Caco-2 (cell line): ENCODE results near the gene HSD17B12. TPM values are rescaled to one million over a fixed set of nuclear protein-coding genes. Genes with fewer than 3 reads are reported as not detected.
"Not testable (repeated sequence)": the region's sequence is repeated elsewhere in the genome, so short reads cannot be mapped to it uniquely, and the experiment has no call there.

ENCODE experiments used
- BruUV-seq: library from RNA; stranded (reverse); fragments of 400-500 nt; replicated peaks from 2 replicates; lab custom pipeline; 2021; lab: Mats Ljungman, UMichigan
- CTCF ChIA-PET: fragments of 300-600 bp; sonication (Branson Sonifier 250); formaldehyde crosslinking; loops from one replicate; lab custom pipeline; 2022; ENCODE audit warnings: antibody characterized with exemption; lab: Charles Lee
- POLR2A ChIA-PET: fragments of 300-600 bp; sonication (Branson Sonifier 250); formaldehyde crosslinking; loops from one replicate; lab custom pipeline; 2022; ENCODE audit warnings: antibody characterized with exemption; lab: Charles Lee
- DNase-seq, 2 experiments: peaks; one replicate each; pipeline versions ENCODE4 v3.0.0 to v3.0.0-alpha.2; 2020 to 2022
- H3K27me3 ChIP-seq: replicated peaks from 2 replicates; pipeline ENCODE4 v1.6.0; 2011; ENCODE audit warnings: low read length; ENCODE audit not compliant: control insufficient read depth, insufficient read depth
- H3K36me3 ChIP-seq: 2 replicates; pipeline ENCODE4 v1.5.1; 2011; ENCODE audit warnings: low read length; ENCODE audit not compliant: control insufficient read depth, insufficient read depth
- H3K4me1 ChIP-seq: fragments of 250-450 bp; sonication (Bioruptor Pico); 2 replicates; pipeline ENCODE4 v1.5.1; 2020; ENCODE audit warnings: mild to moderate bottlenecking
- H3K4me3 ChIP-seq: 2 replicates; pipeline ENCODE4 v1.5.1; 2011; ENCODE audit warnings: low read depth, mild to moderate bottlenecking, control low read depth, low read length
- H3K9me3 ChIP-seq: fragments of 250-450 bp; sonication (Bioruptor Pico); 2 replicates; pipeline ENCODE4 v1.5.1; 2020; ENCODE audit warnings: mild to moderate bottlenecking, moderate library complexity
- H3K27ac Mint-ChIP-seq: one replicate; pipeline ENCODE4 v1.8.0; 2022; ENCODE audit warnings: mixed read lengths; ENCODE audit not compliant: unreplicated experiment
- H3K27me3 Mint-ChIP-seq: one replicate; pipeline ENCODE4 v1.8.0; 2022; ENCODE audit warnings: mixed read lengths; ENCODE audit not compliant: insufficient read depth, unreplicated experiment
- H3K36me3 Mint-ChIP-seq: one replicate; pipeline ENCODE4 v1.8.0; 2022; ENCODE audit warnings: mild to moderate bottlenecking, mixed read lengths; ENCODE audit not compliant: insufficient read depth, unreplicated experiment
- H3K4me1 Mint-ChIP-seq: one replicate; pipeline ENCODE4 v1.8.0; 2022; ENCODE audit warnings: low read depth, mixed read lengths; ENCODE audit not compliant: unreplicated experiment
- H3K4me3 Mint-ChIP-seq: one replicate; pipeline ENCODE4 v1.8.0; 2022; ENCODE audit warnings: mild to moderate bottlenecking, moderate library complexity, mixed read lengths; ENCODE audit not compliant: unreplicated experiment
- H3K9me3 Mint-ChIP-seq: one replicate; pipeline ENCODE4 v1.8.0; 2022; ENCODE audit warnings: mixed read lengths; ENCODE audit not compliant: unreplicated experiment
- CTCF ChIP-seq, 2 experiments: fragments of 200-600 bp in 1 of 2; IDR thresholded peaks; 1 replicate in 1 of 2; 2 replicates in 1 of 2; pipeline versions ENCODE4 v1.5.1 to v1.8.0; 2011 to 2022; ENCODE audit warnings: antibody characterized with exemption in 1 of 2, control low read depth in 1 of 2, inconsistent platforms in 1 of 2, low read depth in 1 of 2, low read length in 1 of 2, mild to moderate bottlenecking in 1 of 2, moderate library complexity in 1 of 2; ENCODE audit not compliant: insufficient read depth in 1 of 2, severe bottlenecking in 1 of 2, unreplicated experiment in 1 of 2
- intact Hi-C: fragments of 100-400 bp; cut with micrococcal nuclease; formaldehyde crosslinking; loops from one replicate; pipeline ENCODE4 v1.10.0; 2022; ENCODE audit not compliant: unreplicated experiment
- total RNA-seq: library from RNA; stranded (reverse); gene quantifications from 2 replicates; pipeline ENCODE4 v1.2.3, GENCODE V29; 2022

HSD17B12 gene
- total RNA-seq, 1 experiment from 2014 or later, result 155 TPM

- intact Hi-C loops, result no loop called here
- POLR2A ChIA-PET, result no interaction called here
- no peaks in the 10 kb centered on the region for H3K9me3 ChIP-seq
- no peak for TF ChIP-seq CTCF (IDR thresholded peaks at IDR 0.05; ENCODE audit: insufficient read depth in 1 of 2, low read depth in 1 of 2, low read length in 1 of 2, severe bottlenecking in 1 of 2, unreplicated experiment in 1 of 2)
- Mint-ChIP-seq H3K36me3 (peaks cover 20% of the 10 kb centered on the region), H3K4me3 (no peak overlapping the region), H3K4me1 (peaks cover 4% of the 10 kb centered on the region), H3K9me3 (no peaks in the 10 kb centered on the region), H3K27me3 (no peaks in the 10 kb centered on the region), H3K27ac (no peak overlapping the region)
- H3K4me1 ChIP-seq, result no peaks in the 10 kb centered on the region; the same call in 1 of the 2 replicates
- no TSS peak for BruUV-seq
- H3K36me3 ChIP-seq, result no peaks in the 10 kb centered on the region
- CTCF ChIA-PET, result no interaction called here
- no peaks in the 10 kb centered on the region for H3K27me3 ChIP-seq
- DNase-seq, result no peak
- H3K4me3 ChIP-seq, result no peak overlapping the region
These were observed 3.6 kb upstream of the HSD17B12 start for GRCh38 chr11:43676933-43677332.

GRCh38 chr11:43681401-43681942 is 934 bp downstream of the HSD17B12 start:
- Histone ChIP-seq H3K4me1 (peaks cover 21% of the 10 kb centered on the region), H3K36me3 (peaks cover 3% of the 10 kb centered on the region; the same call in 1 of the 2 replicates), H3K9me3 (no peaks in the 10 kb centered on the region), H3K27me3 (no peaks in the 10 kb centered on the region), H3K4me3 (peak overlapping the region; percentile 85)
- no TSS peak for BruUV-seq
- TF ChIP-seq CTCF (IDR thresholded peaks at IDR 0.05; ENCODE audit: insufficient read depth in 1 of 2, low read depth in 1 of 2, low read length in 1 of 2, severe bottlenecking in 1 of 2, unreplicated experiment in 1 of 2), result no peak
- Mint-ChIP-seq H3K36me3 (peaks cover 58% of the 10 kb centered on the region), H3K4me1 (peaks cover 17% of the 10 kb centered on the region), H3K27me3 (no peaks in the 10 kb centered on the region), H3K27ac (peak overlapping the region; percentile 97), H3K9me3 (no peaks in the 10 kb centered on the region), H3K4me3 (peak overlapping the region; percentile 94)
- DNase-seq, result no peak
- intact Hi-C loops, result loop anchor here (2.0 to 5.0 kb wide), 2 partner anchors 94 to 199 kb away; partner anchors contain the start of gene ALKBH3
- POLR2A ChIA-PET, result no interaction called here
- CTCF ChIA-PET, result interaction anchor here (1.6 kb wide), 1 partner anchor 121 kb away, joined by 8 read pairs; no protein-coding TSS in a partner anchor

GRCh38 chr11:43682081-43682480 is 1.5 kb downstream of the HSD17B12 start:
- peak overlapping the region; percentile 94 for H3K4me3 Mint-ChIP-seq
- BruUV-seq, H3K27me3 Mint-ChIP-seq, DNase-seq, CTCF ChIA-PET, H3K36me3 ChIP-seq, H3K9me3 Mint-ChIP-seq, POLR2A ChIA-PET, H3K9me3 ChIP-seq, H3K27me3 ChIP-seq: not testable (repeated sequence)
- Histone ChIP-seq H3K4me3 (peak overlapping the region; percentile 85), H3K4me1 (peaks cover 21% of the 10 kb centered on the region)
- intact Hi-C loops, result loop anchor here (5.0 kb wide), 1 partner anchor 95 kb away; no protein-coding TSS in a partner anchor
- peaks cover 59% of the 10 kb centered on the region for H3K36me3 Mint-ChIP-seq
- H3K27ac Mint-ChIP-seq, result peak overlapping the region; percentile 97
- peaks cover 21% of the 10 kb centered on the region for H3K4me1 Mint-ChIP-seq
